ENCODE measurements around the gene CDK11A. TPM values are rescaled to one million over a fixed set of nuclear protein-coding genes. Genes with fewer than 3 reads are reported as not detected.
"Not testable (repeated sequence)": the region's sequence is repeated elsewhere in the genome, so short reads cannot be mapped to it uniquely, and the experiment has no call there.

CDK11A gene
- polyA plus RNA-seq, 3 donors: 4.4 to 80.1 (median 13.3) TPM

DNA sequence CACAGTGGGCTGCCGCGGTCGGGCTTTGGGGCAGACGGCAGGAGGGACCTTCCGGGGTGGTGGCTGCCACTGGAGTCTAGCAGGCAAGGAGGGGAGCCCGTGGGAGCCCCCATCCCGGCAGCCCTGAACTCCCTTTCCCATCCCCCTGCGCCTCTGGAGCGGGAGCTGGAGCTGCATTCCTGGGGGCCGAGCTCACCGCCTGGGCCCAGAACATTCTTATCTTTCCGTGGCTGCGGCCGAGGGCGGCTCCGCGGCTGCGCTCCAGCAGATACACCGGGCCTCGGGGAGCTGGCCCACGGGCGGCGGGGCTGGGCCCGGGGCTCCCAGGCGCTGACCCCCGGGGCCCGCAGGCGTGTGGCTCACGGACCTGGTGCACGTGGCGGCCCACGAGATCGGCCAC is 23.6 kb downstream of the CDK11A start:
- intact Hi-C loops (cut with micrococcal nuclease); H3K27ac ChIP-seq (ENCODE audit: low read depth in 1 of 2, low read length in 2 of 2); H3K4me3 Mint-ChIP-seq; H3K79me2 ChIP-seq (ENCODE audit: insufficient read depth, low read length); H2AFZ ChIP-seq (ENCODE audit: insufficient read depth, low read depth, low read length, poor library complexity, severe bottlenecking); H4K20me1 ChIP-seq (ENCODE audit: insufficient read depth, low read length); H3K4me1 ChIP-seq (ENCODE audit: control insufficient read depth in 1 of 2, insufficient read depth in 2 of 2, low read length in 2 of 2); H3K4me1 Mint-ChIP-seq; H3K27me3 ChIP-seq (ENCODE audit: control insufficient read depth in 2 of 2, insufficient read depth in 2 of 2, low read length in 2 of 2); H3K9ac ChIP-seq (ENCODE audit: insufficient read depth, low read length, poor library complexity, severe bottlenecking); H3K27me3 Mint-ChIP-seq (ENCODE audit: low read depth in 3 of 3); H3K4me2 ChIP-seq (replicated peaks; ENCODE audit: extremely low read depth, low read length, poor library complexity, severe bottlenecking); H3K4me3 ChIP-seq (replicated peaks in 1 of 3; ENCODE audit: low read depth in 2 of 3, low read length in 3 of 3); H3K9me3 ChIP-seq (replicated peaks in 1 of 2; ENCODE audit: control insufficient read depth in 1 of 2, insufficient read depth in 1 of 2, low read length in 2 of 2); H3K9me3 Mint-ChIP-seq; DNase-seq; H3K27ac Mint-ChIP-seq: not testable (repeated sequence)
- WGBS (ENCODE audit: insufficient coverage): no CpG with 5 or more reads among the region's 33 CpGs
- peaks cover 15 to 18% of the 10 kb centered on the region in 2 donors for H3K36me3 Mint-ChIP-seq
- H3K36me3 ChIP-seq (replicated peaks in 1 of 2; ENCODE audit: control insufficient read depth in 1 of 2, insufficient read depth in 2 of 2, low read length in 2 of 2): peaks cover 15 to 16% of the 10 kb centered on the region in 2 donors

DNA sequence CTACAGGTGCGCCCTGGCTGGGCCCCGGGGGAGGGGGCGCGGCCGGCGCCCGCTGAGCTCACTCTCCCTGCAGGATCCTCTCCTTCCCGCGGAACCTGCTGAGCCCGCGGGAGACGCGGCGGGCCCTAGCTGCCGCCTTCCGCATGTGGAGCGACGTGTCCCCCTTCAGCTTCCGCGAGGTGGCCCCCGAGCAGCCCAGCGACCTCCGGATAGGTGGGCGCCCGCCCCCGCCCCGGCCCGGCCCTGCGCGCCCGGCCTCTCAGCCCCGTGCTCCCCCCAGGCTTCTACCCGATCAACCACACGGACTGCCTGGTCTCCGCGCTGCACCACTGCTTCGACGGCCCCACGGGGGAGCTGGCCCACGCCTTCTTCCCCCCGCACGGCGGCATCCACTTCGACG is 24.1 kb downstream of the CDK11A start:
- H3K27ac ChIP-seq (ENCODE audit: low read depth in 1 of 2, low read length in 2 of 2); H4K20me1 ChIP-seq (ENCODE audit: insufficient read depth, low read length); intact Hi-C loops (cut with micrococcal nuclease); H3K27ac Mint-ChIP-seq; H3K9ac ChIP-seq (ENCODE audit: insufficient read depth, low read length, poor library complexity, severe bottlenecking); H3K4me3 ChIP-seq (replicated peaks in 1 of 3; ENCODE audit: low read depth in 2 of 3, low read length in 3 of 3); H3K79me2 ChIP-seq (ENCODE audit: insufficient read depth, low read length); H3K4me2 ChIP-seq (replicated peaks; ENCODE audit: extremely low read depth, low read length, poor library complexity, severe bottlenecking); H3K9me3 ChIP-seq (replicated peaks in 1 of 2; ENCODE audit: control insufficient read depth in 1 of 2, insufficient read depth in 1 of 2, low read length in 2 of 2); H3K9me3 Mint-ChIP-seq; H2AFZ ChIP-seq (ENCODE audit: insufficient read depth, low read depth, low read length, poor library complexity, severe bottlenecking); DNase-seq; H3K4me1 Mint-ChIP-seq; H3K4me3 Mint-ChIP-seq; H3K27me3 ChIP-seq (ENCODE audit: control insufficient read depth in 2 of 2, insufficient read depth in 2 of 2, low read length in 2 of 2); H3K27me3 Mint-ChIP-seq (ENCODE audit: low read depth in 3 of 3); H3K4me1 ChIP-seq (ENCODE audit: control insufficient read depth in 1 of 2, insufficient read depth in 2 of 2, low read length in 2 of 2): not testable (repeated sequence)
- H3K36me3 ChIP-seq (replicated peaks in 1 of 2; ENCODE audit: control insufficient read depth in 1 of 2, insufficient read depth in 2 of 2, low read length in 2 of 2): peaks cover 15 to 16% of the 10 kb centered on the region in 2 donors
- H3K36me3 Mint-ChIP-seq: peaks cover 15 to 18% of the 10 kb centered on the region in 2 donors
- no CpG with 5 or more reads among the region's 45 CpGs for WGBS (ENCODE audit: insufficient coverage)

DNA sequence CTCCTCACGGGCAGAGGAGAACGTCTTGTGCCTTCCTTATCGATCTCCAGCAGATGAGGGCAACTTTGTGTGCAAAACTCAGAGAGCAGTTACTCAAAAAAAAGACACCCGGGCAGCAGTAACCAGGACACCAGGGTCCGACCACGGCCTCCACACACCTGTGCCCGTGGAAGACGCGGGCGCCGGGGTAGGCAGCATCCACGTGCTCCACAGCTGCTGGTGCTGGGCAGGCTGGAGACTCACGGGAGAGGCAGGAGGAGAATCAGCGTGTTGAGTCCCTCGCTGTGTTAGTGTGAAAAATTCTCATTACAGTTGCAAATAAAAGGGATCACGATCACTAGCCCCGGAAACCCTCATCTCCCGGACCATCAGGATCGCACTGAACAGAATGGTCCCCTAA is 25.1 kb downstream of the CDK11A start:
- H3K9me3 Mint-ChIP-seq; H3K4me3 ChIP-seq (replicated peaks in 1 of 3; ENCODE audit: low read depth in 2 of 3, low read length in 3 of 3); H3K4me1 Mint-ChIP-seq; H3K4me3 Mint-ChIP-seq; H4K20me1 ChIP-seq (ENCODE audit: insufficient read depth, low read length); H3K9me3 ChIP-seq (replicated peaks in 1 of 2; ENCODE audit: control insufficient read depth in 1 of 2, insufficient read depth in 1 of 2, low read length in 2 of 2); H3K9ac ChIP-seq (ENCODE audit: insufficient read depth, low read length, poor library complexity, severe bottlenecking); H3K27me3 ChIP-seq (ENCODE audit: control insufficient read depth in 2 of 2, insufficient read depth in 2 of 2, low read length in 2 of 2); H3K4me1 ChIP-seq (ENCODE audit: control insufficient read depth in 1 of 2, insufficient read depth in 2 of 2, low read length in 2 of 2); H3K79me2 ChIP-seq (ENCODE audit: insufficient read depth, low read length); H3K27me3 Mint-ChIP-seq (ENCODE audit: low read depth in 3 of 3); H3K4me2 ChIP-seq (replicated peaks; ENCODE audit: extremely low read depth, low read length, poor library complexity, severe bottlenecking); H2AFZ ChIP-seq (ENCODE audit: insufficient read depth, low read depth, low read length, poor library complexity, severe bottlenecking); H3K27ac ChIP-seq (ENCODE audit: low read depth in 1 of 2, low read length in 2 of 2); DNase-seq; H3K27ac Mint-ChIP-seq; H3K36me3 ChIP-seq (replicated peaks in 1 of 2; ENCODE audit: control insufficient read depth in 1 of 2, insufficient read depth in 2 of 2, low read length in 2 of 2): not testable (repeated sequence)
- WGBS (ENCODE audit: insufficient coverage): no CpG with 5 or more reads among the region's 19 CpGs
- H3K36me3 Mint-ChIP-seq: peaks cover 10 to 11% of the 10 kb centered on the region in 2 donors
- intact Hi-C loops (cut with micrococcal nuclease): loop anchor here (10.0 kb wide), 1 partner anchor 46 kb away; no protein-coding TSS in a partner anchor

DNA sequence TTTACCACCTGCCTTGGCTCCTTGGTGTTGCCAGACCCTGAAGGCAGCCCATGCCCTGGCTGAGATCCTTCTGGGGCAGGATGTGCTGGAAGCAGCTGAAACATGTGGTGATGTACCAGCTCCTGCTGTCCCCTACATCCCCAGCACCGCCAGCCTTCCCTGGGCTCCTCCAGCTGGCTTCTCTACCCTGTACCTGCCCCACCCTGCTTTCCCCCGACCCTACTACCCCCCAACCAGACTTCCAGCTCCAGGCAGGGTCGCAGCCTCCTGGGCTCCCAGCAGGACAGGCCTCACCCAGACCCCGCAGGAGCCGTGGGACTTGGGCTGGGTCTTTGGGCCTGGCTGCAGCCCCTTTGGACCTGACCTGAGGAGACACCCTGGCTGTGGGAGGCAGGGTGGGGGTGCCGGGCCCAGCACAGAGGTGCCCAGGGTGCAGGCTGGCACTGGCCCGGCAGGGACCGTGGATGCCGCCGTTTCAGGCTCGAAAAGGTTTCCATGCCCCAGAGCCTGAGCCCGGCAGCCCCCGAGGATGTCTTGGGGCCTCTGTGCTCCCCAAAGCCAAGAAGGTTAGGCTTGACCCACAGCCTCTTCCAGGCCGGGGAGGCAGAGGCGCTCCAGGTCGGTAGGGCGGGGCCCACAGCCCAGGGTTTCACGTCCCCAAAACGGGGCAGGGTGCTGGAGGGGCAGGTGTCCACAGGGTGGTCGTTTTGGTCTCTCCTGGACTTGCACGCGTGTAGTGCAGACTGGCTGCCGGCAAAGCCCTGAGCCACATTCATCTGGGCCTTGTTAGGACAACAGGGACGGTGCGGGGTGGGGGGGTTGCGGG is 26.6 kb downstream of the CDK11A start:
- peaks cover 11% of the 10 kb centered on the region in 2 donors for H3K4me1 ChIP-seq (ENCODE audit: control insufficient read depth in 1 of 2, insufficient read depth in 2 of 2, low read length in 2 of 2)
- not testable (repeated sequence) for H3K4me3 Mint-ChIP-seq; H2AFZ ChIP-seq (ENCODE audit: insufficient read depth, low read depth, low read length, poor library complexity, severe bottlenecking); DNase-seq; H3K36me3 ChIP-seq (replicated peaks in 1 of 2; ENCODE audit: control insufficient read depth in 1 of 2, insufficient read depth in 2 of 2, low read length in 2 of 2); H3K79me2 ChIP-seq (ENCODE audit: insufficient read depth, low read length); H4K20me1 ChIP-seq (ENCODE audit: insufficient read depth, low read length); H3K27ac Mint-ChIP-seq; H3K27me3 ChIP-seq (ENCODE audit: control insufficient read depth in 2 of 2, insufficient read depth in 2 of 2, low read length in 2 of 2); H3K36me3 Mint-ChIP-seq; H3K4me1 Mint-ChIP-seq; H3K9me3 ChIP-seq (replicated peaks in 1 of 2; ENCODE audit: control insufficient read depth in 1 of 2, insufficient read depth in 1 of 2, low read length in 2 of 2); H3K27me3 Mint-ChIP-seq (ENCODE audit: low read depth in 3 of 3); H3K4me2 ChIP-seq (replicated peaks; ENCODE audit: extremely low read depth, low read length, poor library complexity, severe bottlenecking); H3K9me3 Mint-ChIP-seq; H3K4me3 ChIP-seq (replicated peaks in 1 of 3; ENCODE audit: low read depth in 2 of 3, low read length in 3 of 3); H3K27ac ChIP-seq (ENCODE audit: low read depth in 1 of 2, low read length in 2 of 2); H3K9ac ChIP-seq (ENCODE audit: insufficient read depth, low read length, poor library complexity, severe bottlenecking)
- intact Hi-C loops (cut with micrococcal nuclease): loop anchor here (10.0 kb wide), 1 partner anchor 47 kb away; no protein-coding TSS in a partner anchor
- WGBS (ENCODE audit: insufficient coverage): 96% methylated on average over 3 of the region's 26 CpGs

Measured in CD14-positive monocyte (primary cell).